HepG2 (cell line): ENCODE data around the gene ATF6. TPM values are rescaled to one million over a fixed set of nuclear protein-coding genes. Genes with fewer than 3 reads are reported as not detected.
A peak's percentile ranks its signal among the peaks of the same experiment; 100 is the strongest.

Experiments used
- ATAC-seq: fragments of 200-7000 bp; cut with Tn5 transposase; 3 replicates; pipeline ENCODE4 v1.9.1; 2020; ENCODE audit warnings: mild to moderate bottlenecking, moderate library complexity
- BruUV-seq: library from RNA; stranded (reverse); fragments of 400-500 nt; replicated peaks from 2 replicates; lab custom pipeline; 2021; lab: Mats Ljungman, UMichigan
- CTCF ChIA-PET: fragments of 300-600 bp; formaldehyde crosslinking; extraction: SDS; loops from one replicate; lab custom pipeline; 2021; ENCODE audit warnings: low total read pairs, inconsistent platforms, low intra/inter-chr PET ratio; lab: Yijun Ruan, JAX
- POLR2A ChIA-PET: fragments of 350-600 bp; sonication (Branson Sonifier 250); formaldehyde crosslinking; loops from one replicate; lab custom pipeline; 2020; ENCODE audit warnings: antibody characterized with exemption, inconsistent platforms; lab: Yijun Ruan, JAX
- DNase-seq: peaks from one replicate; pipeline ENCODE4 v3.0.0-alpha.2; 2015; ENCODE audit warnings: low spot score
- FAIRE-seq: peaks from 3 replicates; lab custom pipeline; 2011; peaks lifted over from hg19 to GRCh38; lab: Jason Lieb, UNC
- H2AFZ ChIP-seq: one replicate; pipeline ENCODE4 v1.6.1; 2011; ENCODE audit warnings: low read length, inconsistent platforms
- H3K27ac ChIP-seq: fragments of 300-600 bp; 3 replicates; pipeline ENCODE4 v1.8.0; 2011; ENCODE audit warnings: mixed run types, mild to moderate bottlenecking, mixed read lengths, low read length, inconsistent platforms; ENCODE audit not compliant: insufficient read depth; ENCODE audit errors: extremely low read length
- H3K27me3 ChIP-seq, 2 experiments: fragments of 200-600 bp in 1 of 2; 2 replicates in 1 of 2; 3 replicates in 1 of 2; pipeline versions ENCODE4 v1.6.0 to v1.8.0; 2011; ENCODE audit warnings: low read length in 2 of 2, mild to moderate bottlenecking in 2 of 2, moderate library complexity in 2 of 2, inconsistent platforms in 1 of 2; ENCODE audit not compliant: insufficient read depth in 2 of 2, control insufficient read depth in 1 of 2
- H3K36me3 ChIP-seq, 2 experiments: fragments of 200-600 bp in 1 of 2; replicated peaks in 1 of 2; 2 replicates in 1 of 2; 3 replicates in 1 of 2; pipeline versions ENCODE4 v1.5.1 to v1.8.0; 2011; ENCODE audit warnings: low read length in 2 of 2, inconsistent platforms in 1 of 2; ENCODE audit not compliant: insufficient read depth in 2 of 2, control insufficient read depth in 1 of 2
- H3K4me1 ChIP-seq: 2 replicates; pipeline ENCODE4 v1.5.1; 2012; ENCODE audit warnings: low read length, inconsistent platforms; ENCODE audit not compliant: insufficient read depth
- H3K4me2 ChIP-seq: 2 replicates; pipeline ENCODE4 v1.6.0; 2011; ENCODE audit warnings: low read depth, low read length, inconsistent platforms
- H3K4me3 ChIP-seq, 3 experiments: fragments of 200-600 bp in 1 of 3; sonication (generic), shearing (Covaris generic) in 1 of 3; replicated peaks in 1 of 3; 2 replicates each; pipeline ENCODE4 v1.5.1; 2011 to 2016; ENCODE audit warnings: low read length in 3 of 3, inconsistent platforms in 2 of 3, low read depth in 2 of 3, mild to moderate bottlenecking in 2 of 3, control low read depth in 1 of 3, mixed read lengths in 1 of 3; ENCODE audit not compliant: insufficient read depth in 1 of 3
- H3K79me2 ChIP-seq: one replicate; pipeline ENCODE4 v1.6.1; 2011; ENCODE audit warnings: low read length, inconsistent platforms; ENCODE audit not compliant: insufficient read depth
- H3K9ac ChIP-seq: 2 replicates; pipeline ENCODE4 v1.6.0; 2011; ENCODE audit warnings: mild to moderate bottlenecking, low read depth, low read length, inconsistent platforms; ENCODE audit not compliant: insufficient read depth
- H3K9me3 ChIP-seq: 2 replicates; pipeline ENCODE4 v1.5.1; 2012; ENCODE audit warnings: mild to moderate bottlenecking, low read length
- H4K20me1 ChIP-seq: 2 replicates; pipeline ENCODE4 v1.6.0; 2011; ENCODE audit warnings: inconsistent platforms, mild to moderate bottlenecking, low read length, moderate library complexity; ENCODE audit not compliant: insufficient read depth
- CREB1 ChIP-seq, 2 experiments: fragments of 450-650 bp in 1 of 2; IDR thresholded peaks; 2 replicates each; pipeline ENCODE4 v1.6.1; 2016 to 2017; ENCODE audit warnings: control low read depth in 1 of 2, mild to moderate bottlenecking in 1 of 2, missing compliant biosample characterization in 1 of 2, missing genetic modification characterization in 1 of 2
- TCF7 ChIP-seq: sonication (generic); IDR thresholded peaks from 2 replicates; pipeline ENCODE4 v1.6.1; 2016; ENCODE audit warnings: antibody characterized with exemption, low read depth
- ZNF549 ChIP-seq: sonication (generic); formaldehyde crosslinking; IDR thresholded peaks from 2 replicates; pipeline ENCODE4 v1.5.0; 2020; ENCODE audit warnings: missing genetic modification reagents
- ZNF768 ChIP-seq: sonication (generic); formaldehyde crosslinking; IDR thresholded peaks from 2 replicates; pipeline ENCODE4 v1.4.0; 2020; ENCODE audit warnings: missing genetic modification reagents
- WGBS: methylation state at CpG from one replicate; pipeline ENCODE4 v1.1.6; 2017; ENCODE audit warnings: low lambda C conversion rate; 5-methylcytosine and 5-hydroxymethylcytosine counted together
- in situ Hi-C: cut with HindIII; loops from 2 replicates; pipeline ENCODE4 v1.10.0; 2017; ENCODE audit warnings: low pct_unique_long_range_greater_than_20kb; ENCODE audit not compliant: extremely low pct_ligation_motif_present
- intact Hi-C: fragments of 100-400 bp; cut with micrococcal nuclease; formaldehyde crosslinking; loops from one replicate; pipeline ENCODE4 v1.10.0; 2022; ENCODE audit not compliant: unreplicated experiment
- polyA plus RNA-seq, 8 experiments: library from polyadenylated mRNA; depleted of rRNA in 3 of 8; stranded (reverse) in 7 of 8; unstranded in 1 of 8; fragments of >200 nt; fragmentation: Illumina TruSeq in 4 of 8; extraction: Trizol in 4 of 8; gene quantifications; 2 replicates each; pipeline versions ENCODE4 v1.2.1 to v1.2.3, GENCODE V29; 2011 to 2016; ENCODE audit warnings: low read depth in 4 of 8, missing spikeins in 1 of 8, mixed read lengths in 1 of 8; ENCODE audit not compliant: insufficient read depth in 1 of 8
- total RNA-seq, 5 experiments: library from RNA; depleted of rRNA; stranded (reverse); fragments of >200 nt; fragmentation: Illumina TruSeq; extraction: Trizol; gene quantifications; 2 replicates each; pipeline ENCODE4 v1.2.3, GENCODE V29; 2016; ENCODE audit warnings: low read depth in 1 of 5
- TF ChIP-seq, protein P1 (sequence below): sonication (generic); formaldehyde crosslinking; IDR thresholded peaks from 2 replicates; pipeline ENCODE4 v1.4.0; 2020; ENCODE audit warnings: missing genetic modification reagents

Gene ATF6
- total and polyA plus RNA-seq, 2 of the 13 experiments (the other 11 are each of a cell fraction or from before 2014, with no cell fraction given), result 13.2 to 14.5 TPM

DNA sequence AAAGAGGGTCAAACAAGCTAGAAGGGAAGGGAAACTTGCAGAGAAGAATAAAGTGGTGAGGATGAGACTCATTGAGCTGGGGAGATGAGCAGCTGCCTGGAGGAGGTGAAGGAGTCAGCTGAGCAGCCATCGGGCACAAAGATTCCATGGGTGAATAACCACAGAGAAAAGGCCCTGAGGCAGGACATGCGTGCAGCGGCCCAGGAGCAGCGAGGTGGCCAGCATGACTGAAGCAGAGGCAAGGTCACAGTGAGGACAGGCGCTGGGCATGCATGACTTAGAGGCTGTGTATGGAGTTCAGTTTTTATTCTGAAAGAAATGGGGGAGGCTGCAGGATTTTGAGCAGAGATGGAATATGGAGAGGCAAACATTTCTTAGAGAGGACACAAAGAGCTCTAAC is 232.7 kb downstream of the ATF6 start:
- Histone ChIP-seq H4K20me1 (no peaks in the 10 kb centered on the region), H3K9ac (no peak overlapping the region), H3K79me2 (no peaks in the 10 kb centered on the region), H3K4me3 (no peak overlapping the region), H3K4me2 (no peak overlapping the region), H3K27ac (no peak overlapping the region), H2AFZ (no peak overlapping the region), H3K9me3 (no peaks in the 10 kb centered on the region), H3K27me3 (peaks cover 5 to 28% of the 10 kb centered on the region in 2 experiments; a peak in 4 of 5 replicates), H3K36me3 (no peaks in the 10 kb centered on the region), H3K4me1 (no peaks in the 10 kb centered on the region)
- no peak for DNase-seq
- in situ Hi-C loops (no loop called here), intact Hi-C loops (no loop called here)
- ChIA-PET POLR2A (no interaction called here), CTCF (no interaction called here)
- ATAC-seq, result no peak
- FAIRE-seq, result no peak
- WGBS, result 58% methylated on average over 5 of the region's 5 CpGs
- TF ChIP-seq, protein P1, sequence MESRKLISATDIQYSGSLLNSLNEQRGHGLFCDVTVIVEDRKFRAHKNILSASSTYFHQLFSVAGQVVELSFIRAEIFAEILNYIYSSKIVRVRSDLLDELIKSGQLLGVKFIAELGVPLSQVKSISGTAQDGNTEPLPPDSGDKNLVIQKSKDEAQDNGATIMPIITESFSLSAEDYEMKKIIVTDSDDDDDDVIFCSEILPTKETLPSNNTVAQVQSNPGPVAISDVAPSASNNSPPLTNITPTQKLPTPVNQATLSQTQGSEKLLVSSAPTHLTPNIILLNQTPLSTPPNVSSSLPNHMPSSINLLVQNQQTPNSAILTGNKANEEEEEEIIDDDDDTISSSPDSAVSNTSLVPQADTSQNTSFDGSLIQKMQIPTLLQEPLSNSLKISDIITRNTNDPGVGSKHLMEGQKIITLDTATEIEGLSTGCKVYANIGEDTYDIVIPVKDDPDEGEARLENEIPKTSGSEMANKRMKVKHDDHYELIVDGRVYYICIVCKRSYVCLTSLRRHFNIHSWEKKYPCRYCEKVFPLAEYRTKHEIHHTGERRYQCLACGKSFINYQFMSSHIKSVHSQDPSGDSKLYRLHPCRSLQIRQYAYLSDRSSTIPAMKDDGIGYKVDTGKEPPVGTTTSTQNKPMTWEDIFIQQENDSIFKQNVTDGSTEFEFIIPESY, result peak; percentile 21; the same call in 1 of the 2 replicates
- TF ChIP-seq ZNF549 (CRISPR knock-in tag), result no peak
- BruUV-seq, result no TSS peak

DNA sequence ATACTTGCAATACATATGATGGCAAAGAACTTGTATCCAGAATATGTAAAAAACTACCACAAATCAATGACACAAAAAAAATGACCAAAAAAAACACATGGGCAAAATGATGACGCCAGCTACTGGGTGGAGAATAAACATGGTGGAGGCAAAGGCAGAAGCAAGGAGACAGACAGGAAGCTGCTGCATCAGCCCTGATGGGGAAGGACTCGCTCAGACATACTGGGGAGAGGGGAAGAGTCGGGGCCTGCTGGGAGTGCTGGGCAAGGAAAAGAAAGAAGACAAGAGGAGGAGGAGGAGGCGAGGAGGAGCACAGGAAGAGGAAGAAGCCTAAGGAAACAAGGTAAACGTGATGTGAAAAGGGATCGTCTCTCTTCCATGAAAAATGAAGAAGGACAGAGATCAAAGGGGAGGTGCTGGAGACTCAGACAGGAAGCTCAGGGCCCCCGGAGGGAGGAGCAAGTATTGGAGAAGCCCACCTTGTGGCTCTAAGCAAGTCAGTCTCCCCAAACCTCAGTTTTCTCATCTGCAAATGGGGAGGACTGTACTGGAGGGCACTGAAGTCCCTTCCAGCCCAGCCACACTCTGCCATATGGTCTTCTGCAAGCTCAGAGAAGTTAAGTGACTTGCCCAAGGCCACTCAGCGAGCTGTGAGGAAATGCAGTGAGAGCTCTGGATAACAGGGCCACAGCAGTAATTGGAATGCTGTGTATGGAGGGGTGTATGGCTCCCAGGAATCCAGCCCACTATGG is 233.4 kb downstream of the ATF6 start:
- no peak overlapping the region for H3K4me3 ChIP-seq
- in situ Hi-C loops, result no loop called here
- no peak overlapping the region for H3K9ac ChIP-seq
- CTCF ChIA-PET, result no interaction called here
- TF ChIP-seq ZNF768 (CRISPR knock-in tag) (peak; percentile 68), TCF7 (no peak), CREB1 (IDR thresholded peaks at IDR 0.05) (0 out of 2 replicates have a peak, but pooled peaks have one; percentile 13), CREB1 (CRISPR knock-in tag; IDR thresholded peaks at IDR 0.05) (no peak)
- TF ChIP-seq, all 625 proteins: peak for 2
- intact Hi-C loops, result no loop called here
- Histone ChIP-seq H3K9me3 (no peaks in the 10 kb centered on the region), H3K4me2 (no peak overlapping the region), H2AFZ (no peak overlapping the region), H4K20me1 (no peaks in the 10 kb centered on the region), H3K36me3 (no peaks in the 10 kb centered on the region), H3K27me3 (peaks cover 5 to 31% of the 10 kb centered on the region in 2 experiments; a peak in 4 of 5 replicates), H3K79me2 (no peaks in the 10 kb centered on the region), H3K4me1 (no peaks in the 10 kb centered on the region), H3K27ac (no peak overlapping the region)
- POLR2A ChIA-PET, result no interaction called here
- no peak for FAIRE-seq
- no peak for ATAC-seq
- no TSS peak for BruUV-seq
- WGBS, result 20% methylated on average over 7 of the region's 8 CpGs
- no peak for DNase-seq
